LNCaP clone FGC (cell line): ENCODE measurements around the gene ANXA9.

Experiments
- DNase-seq: peaks from one replicate; pipeline ENCODE4 v3.0.0-alpha.2; 2011; ENCODE audit warnings: low read depth
- H3K4me3 ChIP-seq: 2 replicates; pipeline ENCODE4 v1.5.1; 2011; ENCODE audit warnings: mild to moderate bottlenecking, low read depth, low read length, control low read depth
- TF ChIP-seq, protein P1 (sequence below): IDR thresholded peaks from 2 replicates; pipeline ENCODE4 v1.5.1; 2012; ENCODE audit warnings: mild to moderate bottlenecking; ENCODE audit not compliant: control insufficient read depth, insufficient read depth; ENCODE audit errors: extremely low read depth

Gene ANXA9

DNA sequence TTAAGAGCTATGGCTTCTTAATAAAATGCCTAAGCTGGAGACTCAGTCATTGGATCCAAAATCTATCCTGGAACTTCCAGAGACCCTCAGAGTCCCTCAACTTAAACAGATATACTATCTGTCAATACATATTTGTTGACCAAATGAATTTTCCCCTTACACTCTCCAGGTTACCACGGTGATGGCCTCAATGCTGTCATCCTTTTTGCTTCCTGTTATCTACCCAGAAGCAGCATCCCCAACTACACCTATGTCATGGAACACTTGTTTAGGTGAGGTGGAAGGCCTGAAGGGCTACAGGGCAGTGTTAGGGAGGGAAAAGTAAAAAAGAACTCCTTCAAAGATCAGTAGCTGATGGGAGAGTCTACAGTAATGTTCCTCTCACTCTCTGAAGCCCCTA is 61.1 kb downstream of the ANXA9 start:
- no peak overlapping the region for H3K4me3 ChIP-seq
- no peak for DNase-seq
- TF ChIP-seq, protein P1, sequence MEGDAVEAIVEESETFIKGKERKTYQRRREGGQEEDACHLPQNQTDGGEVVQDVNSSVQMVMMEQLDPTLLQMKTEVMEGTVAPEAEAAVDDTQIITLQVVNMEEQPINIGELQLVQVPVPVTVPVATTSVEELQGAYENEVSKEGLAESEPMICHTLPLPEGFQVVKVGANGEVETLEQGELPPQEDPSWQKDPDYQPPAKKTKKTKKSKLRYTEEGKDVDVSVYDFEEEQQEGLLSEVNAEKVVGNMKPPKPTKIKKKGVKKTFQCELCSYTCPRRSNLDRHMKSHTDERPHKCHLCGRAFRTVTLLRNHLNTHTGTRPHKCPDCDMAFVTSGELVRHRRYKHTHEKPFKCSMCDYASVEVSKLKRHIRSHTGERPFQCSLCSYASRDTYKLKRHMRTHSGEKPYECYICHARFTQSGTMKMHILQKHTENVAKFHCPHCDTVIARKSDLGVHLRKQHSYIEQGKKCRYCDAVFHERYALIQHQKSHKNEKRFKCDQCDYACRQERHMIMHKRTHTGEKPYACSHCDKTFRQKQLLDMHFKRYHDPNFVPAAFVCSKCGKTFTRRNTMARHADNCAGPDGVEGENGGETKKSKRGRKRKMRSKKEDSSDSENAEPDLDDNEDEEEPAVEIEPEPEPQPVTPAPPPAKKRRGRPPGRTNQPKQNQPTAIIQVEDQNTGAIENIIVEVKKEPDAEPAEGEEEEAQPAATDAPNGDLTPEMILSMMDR: no peak
